ENCODE results near the gene FILIP1L. TPM values are rescaled to one million over a fixed set of nuclear protein-coding genes. Genes with fewer than 3 reads are reported as not detected.

FILIP1L gene
- total and polyA plus RNA-seq, 8 donors, result 10.6 to 98.4 (median 57.0) TPM

GRCh38 chr3:99871231-99872045, 242.9 kb downstream of the FILIP1L start:
- WGBS, 5 donors, result 38 to 50% (median 40%) methylated on average over 4 of the region's 4 CpGs
- intact Hi-C loops (cut with DNase I; ENCODE audit: low total_unique reads), result no loop called here
- no peaks in the 10 kb centered on the region for H3K9me3 ChIP-seq
- peak overlapping the region; percentile 12 to 96 (median 92) for H3K27ac ChIP-seq
- no peaks in the 10 kb centered on the region for H3K36me3 ChIP-seq
- H3K4me3 ChIP-seq, result peak overlapping the region; percentile 10 to 55 (median 34)
- no peaks in the 10 kb centered on the region for H3K27me3 ChIP-seq
- no peak for DNase-seq
- no peak for TF ChIP-seq POLR2A (IDR thresholded peaks at IDR 0.05)
- TF ChIP-seq POLR2AphosphoS5 (IDR thresholded peaks at IDR 0.05), result no peak
- no peak for TF ChIP-seq CTCF (IDR thresholded peaks at IDR 0.05)
- TF ChIP-seq EP300 (IDR thresholded peaks at IDR 0.05), result no peak
- H3K4me1 ChIP-seq, result peaks cover 27 to 84% (median 60%) of the 10 kb centered on the region in 4 donors

GRCh38 chr3:99870712-99871111, 243.6 kb downstream of the FILIP1L start:
- no peaks in the 10 kb centered on the region for H3K9me3 ChIP-seq
- H3K4me3 ChIP-seq, result peak overlapping the region in 2 of 4 donors; percentile 55
- intact Hi-C loops (cut with DNase I; ENCODE audit: low total_unique reads), result no loop called here
- H3K27ac ChIP-seq, result peak overlapping the region in 4 of 5 donors; percentile 89 to 96 (median 92)
- no peak for DNase-seq
- TF ChIP-seq POLR2A (IDR thresholded peaks at IDR 0.05), result no peak
- no peak for TF ChIP-seq POLR2AphosphoS5 (IDR thresholded peaks at IDR 0.05)
- no peak for TF ChIP-seq EP300 (IDR thresholded peaks at IDR 0.05)
- TF ChIP-seq CTCF (IDR thresholded peaks at IDR 0.05), result no peak
- H3K36me3 ChIP-seq, result peaks cover 0 to 3% (median 0%) of the 10 kb centered on the region in 4 donors
- WGBS, 5 donors, result 76 to 92% (median 90%) methylated on average over 2 of the region's 2 CpGs
- peaks cover 24 to 92% (median 64%) of the 10 kb centered on the region in 4 donors for H3K4me1 ChIP-seq
- no peaks in the 10 kb centered on the region for H3K27me3 ChIP-seq

- TF ChIP-seq POLR2A (IDR thresholded peaks at IDR 0.05) (no peak), EP300 (IDR thresholded peaks at IDR 0.05) (no peak)
- Histone ChIP-seq H3K27me3 (no peaks in the 10 kb centered on the region), H3K4me1 (peaks cover 23 to 91% (median 64%) of the 10 kb centered on the region in 4 donors), H3K4me3 (peak overlapping the region in 1 of 4 donors; percentile 55), H3K27ac (peak overlapping the region in 4 of 5 donors; percentile 1 to 96 (median 75)), H3K9me3 (no peaks in the 10 kb centered on the region), H3K36me3 (peaks cover 0 to 5% (median 2%) of the 10 kb centered on the region in 4 donors)
- intact Hi-C loops (cut with DNase I; ENCODE audit: low total_unique reads), result no loop called here
- WGBS, 5 donors, result 83 to 91% (median 85%) methylated on average over 1 of the region's 1 CpG
- DNase-seq, result no peak
Measured at GRCh38 chr3:99869621-99870020, 244.7 kb downstream of the FILIP1L start.

GRCh38 chr3:99868311-99868646, 246.0 kb downstream of the FILIP1L start:
- Histone ChIP-seq H3K27me3 (no peaks in the 10 kb centered on the region), H3K4me1 (peaks cover 23 to 80% (median 59%) of the 10 kb centered on the region in 4 donors), H3K4me3 (no peak overlapping the region), H3K27ac (peak overlapping the region in 4 of 5 donors; percentile 25 to 96 (median 67)), H3K36me3 (peaks cover 0 to 16% (median 5%) of the 10 kb centered on the region in 4 donors), H3K9me3 (no peaks in the 10 kb centered on the region)
- intact Hi-C loops (cut with DNase I; ENCODE audit: low total_unique reads), result no loop called here
- no peak for TF ChIP-seq POLR2A (IDR thresholded peaks at IDR 0.05)
- TF ChIP-seq EP300 (IDR thresholded peaks at IDR 0.05), result no peak
- TF ChIP-seq CTCF (IDR thresholded peaks at IDR 0.05), result no peak
- TF ChIP-seq POLR2AphosphoS5 (IDR thresholded peaks at IDR 0.05), result no peak
- 0 to 15% (median 3%) methylated on average over 1 of the region's 1 CpG for WGBS, 5 donors
- no peak for DNase-seq

Measured in stomach (tissue), 9 donors.